HG03571 (cell line): ENCODE measurements around the gene AK5.
"Not testable (repeated sequence)": the region's sequence is repeated elsewhere in the genome, so short reads cannot be mapped to it uniquely, and the experiment has no call there.

Experiments used
- ATAC-seq: cut with Tn5 transposase; IDR thresholded peaks from one replicate; pipeline ENCODE4 v1.9.1; 2021; ENCODE audit not compliant: unreplicated experiment

Gene AK5

DNA sequence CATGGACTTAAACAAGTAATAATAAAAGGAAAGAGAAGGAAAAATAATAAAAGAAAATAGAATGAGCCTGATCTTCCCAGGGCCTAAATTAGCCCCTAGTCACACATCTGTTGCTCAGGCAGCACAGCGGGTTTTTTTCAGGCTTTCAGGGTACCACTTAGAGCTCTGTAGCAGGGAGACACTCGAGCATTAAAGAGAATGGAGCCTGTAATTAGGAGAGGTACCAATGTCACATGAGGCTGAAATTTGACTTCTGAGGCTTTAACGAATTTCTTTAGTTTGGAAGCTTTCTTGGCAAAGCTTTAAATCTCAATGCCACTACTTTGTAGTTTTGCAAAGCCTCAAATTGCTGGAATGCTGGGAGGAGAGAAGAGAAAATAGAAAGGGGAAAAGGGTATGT, 116.3 kb downstream of the AK5 start:
- no peak for ATAC-seq

DNA sequence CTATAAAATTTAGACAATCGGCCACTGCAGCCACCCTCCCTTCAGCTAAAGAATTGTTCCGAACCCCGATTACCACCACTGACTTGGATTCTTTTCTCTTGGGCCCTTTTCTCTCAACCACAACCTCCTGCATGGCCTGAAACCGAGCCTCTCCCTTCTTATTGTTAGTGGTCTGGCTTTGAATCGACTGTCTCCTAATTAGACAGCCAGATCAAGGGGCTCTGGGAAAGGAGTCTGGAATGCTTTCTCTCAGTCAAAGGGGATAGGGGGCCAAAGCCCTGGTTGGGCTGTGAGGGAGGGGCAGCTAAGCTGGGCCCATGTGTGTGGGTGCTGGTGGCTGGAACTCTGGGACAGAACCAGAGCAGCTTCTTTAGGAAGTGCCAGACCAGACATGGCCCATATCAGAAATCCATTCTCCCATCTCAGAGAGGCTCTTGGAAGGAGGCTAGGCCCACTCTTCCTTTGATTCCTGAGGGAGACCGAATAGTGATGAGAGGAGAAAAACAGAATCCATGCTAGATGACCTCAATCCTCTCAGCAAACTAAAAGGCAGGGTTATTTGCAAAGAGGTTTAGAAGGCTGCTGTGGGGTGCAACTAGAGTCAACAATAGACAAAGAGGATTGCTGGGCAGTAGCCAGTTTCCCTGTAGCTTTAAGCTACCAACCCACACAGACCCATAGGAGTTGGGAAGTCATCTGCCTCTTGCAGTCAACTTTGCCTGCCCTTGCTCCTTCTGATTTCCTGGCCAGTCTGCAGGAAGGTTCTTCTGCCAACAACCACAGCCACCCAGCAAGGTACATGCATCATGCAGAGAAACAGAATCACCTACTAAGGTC, 117.6 kb downstream of the AK5 start:
- ATAC-seq, result no peak

DNA sequence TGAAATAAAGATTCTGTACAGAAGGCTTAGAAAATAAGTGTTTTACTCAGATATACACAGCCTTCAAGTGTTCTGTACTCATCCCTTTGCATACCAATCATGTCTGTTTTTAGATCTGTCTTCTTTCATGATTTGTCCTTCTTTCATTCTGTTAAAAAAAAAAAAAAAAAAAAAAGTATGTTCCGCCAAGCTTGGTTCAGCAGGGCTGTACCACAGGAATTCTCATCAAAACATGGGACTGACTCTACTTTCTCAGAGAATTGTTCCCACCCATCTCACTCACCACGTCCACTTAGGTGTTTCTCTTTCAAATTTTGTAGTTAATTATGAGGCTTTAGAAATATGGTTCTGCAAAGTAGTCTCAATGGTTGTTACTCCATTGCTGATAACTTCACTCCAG, 119.0 kb downstream of the AK5 start:
- ATAC-seq, result no peak

DNA sequence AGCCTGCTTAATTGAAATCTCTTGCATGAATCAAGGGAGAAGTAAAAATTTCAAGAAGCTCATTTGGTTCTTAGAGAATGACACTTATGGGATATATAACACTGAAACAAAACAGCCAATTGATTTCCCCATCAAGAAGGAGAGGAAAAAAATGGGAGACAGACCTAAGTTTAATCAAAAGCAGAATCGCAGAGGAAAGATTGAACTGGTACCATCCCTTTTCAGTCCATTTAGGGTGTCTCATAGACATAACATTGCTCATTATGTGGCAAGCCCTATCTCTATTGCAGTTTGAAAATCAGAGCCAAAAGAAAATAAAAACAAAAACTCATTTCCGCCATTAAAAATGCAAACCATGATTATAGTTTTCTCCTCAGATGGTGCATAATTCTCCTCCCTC, 119.6 kb downstream of the AK5 start:
- ATAC-seq, result no peak

DNA sequence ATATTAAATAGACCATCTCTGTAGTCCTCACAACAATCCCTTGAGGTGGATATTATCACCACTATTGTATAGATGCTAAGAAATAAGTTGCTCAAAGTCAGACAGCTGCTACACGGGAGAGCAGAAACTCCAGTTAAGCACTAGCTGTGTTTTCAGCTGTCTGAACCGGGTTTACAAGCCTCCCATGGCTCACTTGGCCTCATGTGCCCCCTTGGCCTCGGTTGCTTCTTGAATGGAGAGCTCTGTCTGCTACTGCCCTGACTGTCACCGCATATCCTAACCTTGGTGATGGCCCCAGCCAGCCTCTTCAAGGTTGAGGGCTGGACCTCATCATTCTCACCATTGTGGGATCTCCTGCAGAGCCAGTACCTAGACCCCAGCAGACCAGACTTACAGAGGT, 123.4 kb downstream of the AK5 start:
- no peak for ATAC-seq

DNA sequence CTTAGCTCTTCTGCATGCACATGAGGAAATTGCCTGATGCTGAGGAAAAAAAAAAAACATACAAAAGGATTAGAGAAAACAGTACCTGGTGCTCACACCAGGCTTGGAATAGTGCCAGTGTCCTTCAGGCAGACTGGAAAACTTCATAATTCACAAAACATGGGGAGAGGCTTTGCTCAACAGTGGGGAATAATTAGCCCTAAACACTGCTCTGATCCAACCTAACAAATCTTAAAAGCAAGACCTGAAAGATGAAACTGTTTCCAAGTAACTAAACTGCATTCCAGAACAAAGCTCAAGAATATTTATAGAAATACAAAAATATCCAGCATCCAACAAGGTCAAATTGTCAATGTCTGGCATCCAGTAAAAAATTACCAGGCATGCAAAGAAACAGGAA, 124.8 kb downstream of the AK5 start:
- no peak for ATAC-seq

DNA sequence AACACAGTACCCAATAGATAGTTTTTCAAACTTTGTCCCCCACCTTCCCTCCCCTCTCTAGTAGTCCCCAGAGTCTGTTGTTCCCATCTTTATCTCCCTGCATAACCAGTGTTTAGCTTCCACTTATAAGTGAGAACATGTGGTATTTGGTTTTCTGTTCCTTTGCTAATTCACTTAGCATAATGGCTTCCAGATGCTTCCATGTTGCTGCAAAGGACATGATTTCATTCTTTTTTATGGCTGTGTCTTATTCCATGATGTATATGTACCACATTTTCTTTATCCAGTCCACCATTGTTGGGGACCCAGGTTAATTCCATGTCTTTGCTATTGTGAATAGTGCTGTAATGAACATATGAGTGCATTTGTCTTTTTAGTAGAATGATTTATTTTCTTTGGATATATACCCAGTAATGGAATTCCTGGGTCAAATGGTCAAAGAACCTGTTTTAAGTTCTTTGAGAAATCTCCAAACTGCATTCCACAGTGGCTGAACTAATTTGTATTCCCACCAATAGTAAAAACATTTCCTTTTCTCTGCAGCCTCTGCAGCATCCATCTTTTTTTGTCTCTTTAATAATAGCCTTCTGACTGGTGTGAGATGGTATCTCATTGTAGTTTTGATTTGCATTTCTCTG, 126.0 kb downstream of the AK5 start:
- ATAC-seq, result no peak

DNA sequence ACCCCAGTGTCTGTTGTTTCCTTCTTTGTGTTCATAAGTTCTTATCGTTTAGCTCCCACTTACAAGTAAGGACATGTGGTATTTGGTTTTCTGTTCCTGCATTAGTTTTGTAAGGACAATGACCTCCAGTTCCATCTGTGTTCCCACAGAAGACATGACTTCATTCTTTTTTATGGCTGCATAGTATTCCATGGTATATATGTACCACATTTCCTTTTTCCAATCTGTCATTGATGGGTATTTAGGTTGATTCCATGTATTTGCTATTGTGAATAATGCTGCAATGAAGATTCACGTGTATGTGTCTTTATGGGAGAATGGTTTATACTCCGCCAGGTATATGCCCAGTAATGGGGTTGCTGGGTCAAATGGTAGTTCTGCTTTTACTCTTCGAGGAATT, 127.1 kb downstream of the AK5 start:
- not testable (repeated sequence) for ATAC-seq

DNA sequence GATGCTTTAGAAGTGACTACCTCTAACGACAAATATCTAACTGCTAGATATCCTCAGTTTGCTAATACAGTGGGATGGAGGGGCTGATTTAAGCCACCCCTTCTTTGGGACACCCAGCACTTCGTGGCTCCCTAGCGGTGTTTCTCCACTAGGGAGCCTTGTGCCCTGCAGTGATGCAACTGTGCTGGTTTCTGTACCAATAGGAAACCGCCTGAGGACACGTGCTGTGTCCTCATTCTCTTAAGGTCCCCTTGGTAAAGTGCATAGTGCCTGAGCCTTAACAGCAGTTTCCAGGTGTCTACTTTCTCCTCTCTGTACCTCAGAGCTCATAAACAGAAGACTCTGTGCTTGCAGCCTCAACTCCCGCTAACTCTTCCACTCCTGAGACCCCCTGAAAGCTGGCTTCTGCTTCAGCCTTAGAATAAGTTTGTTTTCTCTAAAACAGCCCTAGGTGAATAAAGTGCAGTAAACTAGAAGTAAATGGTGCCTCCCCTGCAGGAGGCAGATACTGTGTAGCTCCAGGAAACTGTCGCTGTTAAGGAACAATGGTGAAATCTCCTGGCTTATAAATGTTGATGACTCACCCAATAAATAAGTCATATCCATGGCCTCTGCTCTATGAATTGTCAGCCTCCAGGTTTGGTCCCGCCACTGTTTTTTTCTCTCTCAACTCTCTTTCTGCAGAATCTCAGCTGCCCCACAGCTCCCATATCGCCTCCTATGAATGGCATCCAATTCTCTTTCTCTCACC, 130.4 kb downstream of the AK5 start:
- no peak for ATAC-seq

DNA sequence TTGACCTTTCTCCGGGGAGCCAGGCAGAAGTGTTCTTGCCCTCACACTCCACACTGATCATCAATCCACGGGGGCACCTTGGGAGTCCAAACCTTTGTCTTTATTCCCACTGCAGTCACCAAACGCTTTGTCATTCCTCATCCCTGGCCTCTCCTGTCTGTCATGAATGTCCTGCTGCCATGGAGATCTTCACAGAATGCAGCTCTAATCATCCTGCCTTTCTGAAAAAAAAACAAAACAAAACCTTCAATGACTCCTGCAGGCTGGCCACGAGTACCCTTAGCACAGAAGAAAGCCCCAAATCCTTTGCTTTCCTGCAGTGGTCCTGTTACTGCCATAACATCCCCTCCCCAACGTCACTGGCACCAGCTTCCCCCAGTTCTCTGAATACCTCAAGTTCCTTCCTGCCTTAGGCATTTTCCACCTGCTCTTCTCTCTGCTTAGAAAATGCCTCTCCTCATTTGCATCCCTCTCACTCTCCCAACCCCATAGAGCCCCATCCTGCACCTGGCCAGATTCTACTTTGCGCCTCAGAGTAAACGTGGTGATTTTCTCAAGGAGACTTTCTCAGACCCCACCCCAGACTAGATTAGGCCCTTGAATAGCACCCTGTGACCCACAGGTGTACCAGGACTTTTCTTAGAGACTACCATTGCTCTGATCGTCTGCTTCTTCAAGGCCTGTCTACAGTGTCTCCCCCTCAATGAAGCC, 131.2 kb downstream of the AK5 start:
- ATAC-seq, result peak; percentile 38

DNA sequence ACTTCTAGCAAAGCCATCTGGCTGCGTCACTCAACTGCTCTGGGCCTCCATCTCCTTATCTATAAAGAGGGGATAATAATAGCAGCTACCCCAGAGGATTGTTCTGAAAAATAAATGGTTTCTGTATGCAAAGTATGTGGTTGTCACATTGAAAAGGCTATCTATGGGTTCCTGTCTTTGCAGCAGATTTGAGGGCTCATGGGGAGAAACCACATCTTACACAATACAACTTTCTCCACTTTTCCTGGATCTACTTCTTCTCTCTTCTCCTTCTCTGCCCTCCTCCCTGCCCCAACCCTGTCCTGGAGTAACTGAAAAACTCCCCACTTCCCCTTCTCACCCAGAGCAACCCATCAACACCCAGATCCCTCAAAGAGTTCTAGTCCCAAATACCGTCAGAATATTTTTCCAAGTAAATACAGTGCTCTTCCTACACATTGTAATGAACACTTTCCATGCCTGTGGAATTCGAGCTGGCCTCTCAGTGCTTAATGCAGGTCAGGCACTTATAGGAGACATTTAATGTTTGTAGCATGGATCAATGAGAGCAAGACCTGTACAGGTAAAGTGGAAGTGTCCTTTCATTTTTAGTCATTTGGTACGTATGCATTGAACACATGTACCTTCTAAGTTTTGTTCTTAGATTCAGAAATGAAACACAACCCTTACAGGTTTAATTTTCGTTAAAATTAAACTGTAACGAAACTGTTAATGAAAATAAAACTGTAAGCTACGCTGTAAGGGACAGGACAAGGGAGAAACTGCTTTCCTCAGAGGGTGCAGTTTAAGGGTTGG, 131.9 kb downstream of the AK5 start:
- ATAC-seq, result peak; percentile 91

DNA sequence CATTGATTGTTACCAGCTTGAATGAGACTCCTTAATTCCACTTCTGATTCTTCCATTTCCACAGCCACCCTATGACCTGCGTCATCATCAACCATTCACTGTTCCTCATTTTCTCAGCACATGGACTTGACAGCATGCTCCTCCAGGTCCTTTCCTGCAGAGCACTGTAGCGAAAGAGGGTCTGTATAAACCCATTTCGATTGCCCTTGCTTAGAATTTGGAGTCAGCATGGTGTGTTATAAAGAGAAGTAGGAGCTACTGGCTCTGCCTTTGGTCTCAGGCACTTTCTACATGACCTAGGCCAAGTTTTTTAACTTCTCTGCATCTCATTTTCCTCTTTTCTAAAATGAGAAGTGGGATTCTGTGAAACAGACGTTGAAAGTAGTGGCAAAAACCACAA, 133.8 kb downstream of the AK5 start:
- ATAC-seq, result no peak

DNA sequence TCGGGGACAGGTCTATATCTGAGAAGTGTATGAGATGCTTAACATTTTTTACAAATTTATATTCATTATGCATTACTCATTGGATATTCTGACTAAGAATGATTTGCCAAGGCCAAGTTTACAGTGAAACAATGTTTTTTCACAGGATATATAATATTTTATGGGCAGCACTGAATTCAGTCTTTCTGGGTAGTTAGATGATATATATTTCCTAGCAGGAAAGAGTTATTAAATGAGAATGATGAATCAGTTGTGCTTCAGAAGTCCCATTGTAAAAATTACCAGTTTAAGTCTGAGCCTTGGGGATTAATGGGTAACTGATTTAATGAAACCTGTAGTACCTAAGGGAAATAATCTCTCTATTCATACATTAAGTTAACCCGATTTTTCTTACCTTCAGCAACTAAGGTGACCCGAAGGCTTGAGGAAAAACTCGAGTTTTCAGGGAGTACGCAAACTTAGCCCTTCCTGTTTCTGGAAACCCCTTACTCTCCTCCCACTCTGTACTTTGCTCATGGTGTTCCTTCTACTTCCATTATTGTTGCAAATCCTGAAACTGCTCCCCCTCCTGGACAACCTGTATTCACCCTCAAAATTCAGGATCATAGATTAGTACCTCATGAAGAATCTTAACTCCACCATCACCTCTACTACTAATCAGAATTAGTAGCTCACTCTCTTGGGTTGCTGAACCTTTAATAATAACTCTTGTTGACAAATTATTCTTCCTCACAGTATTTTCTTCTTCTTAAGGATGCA, 135.1 kb downstream of the AK5 start:
- ATAC-seq, result no peak

DNA sequence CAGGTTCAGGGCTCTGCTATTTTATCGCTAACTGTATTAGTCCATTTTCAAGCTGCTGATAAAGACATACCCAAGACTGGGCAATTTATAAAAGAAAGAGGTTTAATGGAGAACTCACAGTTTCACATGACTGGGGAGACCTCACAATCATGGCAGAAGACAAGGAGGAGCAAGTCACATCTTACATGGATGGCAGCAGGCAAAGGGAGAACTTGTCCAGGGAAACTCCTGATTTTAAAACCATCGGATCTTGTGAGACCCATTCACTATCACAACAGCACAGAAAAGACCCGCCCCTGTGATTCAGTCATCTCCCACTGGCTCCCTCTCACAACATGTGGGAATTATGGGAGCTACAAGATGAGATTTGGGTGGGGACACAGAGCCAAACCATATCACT, 136.2 kb downstream of the AK5 start:
- ATAC-seq, result not testable (repeated sequence)

DNA sequence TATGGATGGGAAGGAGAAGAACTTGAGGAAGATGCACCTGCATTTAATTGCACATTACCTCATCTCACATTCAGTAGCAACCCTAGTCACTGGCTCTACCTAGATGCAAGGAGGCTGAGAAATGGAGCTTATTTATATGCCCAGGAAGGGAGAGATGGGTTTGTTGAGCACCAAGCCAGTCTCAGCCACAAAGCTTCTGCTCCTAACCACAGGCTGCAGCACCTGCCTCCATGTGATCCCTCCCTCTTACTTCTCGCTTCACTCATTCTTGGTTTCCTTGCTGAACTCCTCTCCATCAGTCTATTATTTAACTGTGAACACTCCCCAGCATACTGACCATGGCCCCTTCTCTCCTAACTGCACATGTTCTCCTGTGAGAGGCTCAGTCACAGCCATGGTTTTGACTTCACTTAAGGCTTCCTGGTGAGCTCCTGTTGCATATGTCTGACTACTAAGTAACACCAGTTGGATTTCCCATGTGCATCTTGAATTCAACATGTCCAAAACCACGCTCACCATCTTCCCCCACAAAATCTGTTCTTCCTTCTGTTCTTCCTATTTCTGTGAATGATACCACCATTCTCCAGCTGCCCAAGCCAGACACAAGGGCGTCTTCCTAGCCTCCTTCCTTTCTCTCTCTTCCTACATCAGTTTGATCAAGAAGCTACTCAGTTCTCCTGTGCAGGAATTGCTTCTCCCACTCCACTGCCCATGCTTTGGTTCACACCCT, 139.8 kb downstream of the AK5 start:
- ATAC-seq, result no peak

DNA sequence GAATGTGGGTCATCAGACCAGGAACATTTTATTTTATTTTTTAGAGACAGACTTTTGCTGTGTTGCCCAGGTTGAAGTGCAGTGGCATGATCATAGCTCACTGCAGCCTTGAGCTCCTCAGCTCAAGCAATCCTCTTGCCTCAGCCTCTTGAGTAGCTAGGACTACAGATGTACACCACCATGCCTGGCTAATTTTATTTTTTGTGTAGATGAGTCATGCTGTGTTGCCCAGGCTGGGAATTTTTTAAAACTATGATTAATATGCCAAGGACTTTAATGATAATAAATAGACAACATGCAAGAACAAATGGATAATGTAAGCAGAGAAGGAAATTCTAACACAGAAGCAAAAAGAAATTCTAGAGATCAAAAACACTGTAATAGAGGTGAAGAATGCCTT, 142.4 kb downstream of the AK5 start:
- ATAC-seq, result no peak

DNA sequence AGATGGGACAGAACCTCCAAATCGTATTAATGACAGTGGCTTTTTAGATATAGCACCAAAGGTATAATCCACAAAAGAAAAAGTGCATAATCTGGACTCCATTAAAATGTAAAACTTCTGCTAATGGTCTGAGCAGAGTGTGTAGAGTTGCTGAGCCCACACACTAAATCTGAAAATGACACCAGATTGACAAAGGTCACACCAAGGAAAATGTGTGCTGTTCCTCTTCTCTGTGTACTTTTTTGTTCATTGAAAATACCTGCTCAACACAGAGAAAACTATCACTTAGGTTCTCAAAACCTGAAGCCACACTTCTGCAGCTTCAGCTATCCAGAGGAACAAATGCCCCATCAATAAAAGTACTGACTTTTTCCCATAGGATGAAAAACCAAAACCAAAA, 146.2 kb downstream of the AK5 start:
- no peak for ATAC-seq

DNA sequence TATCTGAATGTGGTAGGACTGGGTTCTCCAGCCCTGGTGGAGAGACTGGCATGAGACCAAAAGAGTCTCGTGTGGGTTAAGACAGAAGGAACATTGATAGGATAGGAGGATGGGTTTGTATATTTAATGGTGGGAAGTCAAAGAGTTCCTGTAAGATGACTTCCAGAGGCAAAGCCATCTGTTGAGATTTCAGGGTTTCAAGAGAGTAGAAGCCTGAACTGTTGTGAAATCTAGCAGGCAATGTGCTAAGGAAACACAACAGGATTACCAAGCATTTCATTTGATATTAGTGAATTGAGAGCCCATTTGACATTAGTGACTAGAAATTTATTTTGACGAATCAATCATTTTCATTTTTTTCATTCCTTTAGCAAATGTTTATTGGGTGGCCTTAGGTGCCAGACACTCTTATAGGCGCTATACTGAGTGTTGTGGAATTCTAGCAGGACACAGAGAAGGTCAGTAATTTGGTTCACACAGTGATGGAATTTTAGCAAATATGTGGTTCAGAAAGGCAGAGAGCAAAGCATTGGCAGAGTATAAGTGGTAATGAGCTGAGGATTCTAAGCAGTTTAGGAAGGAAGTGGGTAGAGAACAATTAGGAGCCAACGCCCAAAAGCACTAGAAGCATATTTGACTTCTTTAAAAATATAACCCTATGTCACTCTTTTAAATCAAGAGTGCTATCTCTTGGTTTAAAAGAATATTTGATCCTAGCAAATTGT, 149.3 kb downstream of the AK5 start:
- ATAC-seq, result no peak

DNA sequence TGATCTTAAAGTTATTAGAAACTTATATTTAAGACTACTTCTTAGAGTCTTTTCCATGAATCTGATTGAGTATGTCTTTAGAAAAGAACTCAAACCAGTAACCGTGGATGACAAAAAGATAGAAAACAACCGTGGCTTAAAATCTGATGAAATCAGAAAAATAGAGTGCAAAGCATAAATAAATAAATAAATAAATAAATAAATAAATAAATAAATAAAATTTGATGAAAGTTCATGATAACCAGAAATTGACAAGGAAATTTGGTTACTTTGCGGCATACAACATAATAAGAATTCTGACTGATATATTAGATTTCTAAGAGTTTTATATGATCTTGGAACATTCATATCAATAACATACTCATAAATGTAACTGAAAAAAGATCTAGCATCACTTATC, 152.1 kb downstream of the AK5 start:
- no peak for ATAC-seq
